CD4-positive, alpha-beta T cell treated with Interleukin-17A for 4 hours (primary cell): ENCODE data around the gene GOLGA6L7.
"Not testable (repeated sequence)": the region's sequence is repeated elsewhere in the genome, so short reads cannot be mapped to it uniquely, and the experiment has no call there.

ENCODE experiments used
- DNase-seq: peaks from one replicate; pipeline ENCODE4 v3.0.0-alpha.2; 2020; ENCODE audit warnings: mixed read lengths

Gene GOLGA6L7, protein sequence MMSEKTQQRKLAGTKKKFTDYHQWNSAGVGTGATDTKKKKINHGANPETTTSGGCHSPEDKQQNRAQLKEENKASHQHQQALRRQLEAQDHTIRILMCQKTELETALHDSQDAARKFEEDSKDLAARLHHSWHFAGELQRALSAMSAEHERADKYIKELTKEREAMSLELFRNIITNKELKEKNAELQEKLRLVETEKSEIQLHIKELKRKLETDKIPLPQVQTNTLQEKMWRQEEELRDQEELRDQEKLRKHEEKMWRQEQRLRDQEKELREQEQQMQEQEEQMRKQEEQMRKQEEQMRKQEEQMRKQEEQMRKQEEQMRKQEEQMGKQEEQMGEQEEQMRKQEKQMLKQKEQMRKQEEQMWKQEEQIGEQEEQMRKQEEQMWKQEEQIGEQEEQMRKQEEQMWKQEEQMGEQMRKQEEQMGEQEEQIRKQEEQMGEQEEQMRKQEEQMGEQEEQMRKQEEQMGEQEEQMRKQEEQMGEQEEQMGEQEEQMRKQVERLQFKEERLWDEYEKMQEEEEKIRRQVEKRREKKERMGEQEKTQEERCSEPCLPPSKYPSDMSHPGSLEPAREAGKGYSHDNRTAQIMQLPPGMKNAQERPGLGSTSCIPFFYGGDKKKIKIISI

DNA sequence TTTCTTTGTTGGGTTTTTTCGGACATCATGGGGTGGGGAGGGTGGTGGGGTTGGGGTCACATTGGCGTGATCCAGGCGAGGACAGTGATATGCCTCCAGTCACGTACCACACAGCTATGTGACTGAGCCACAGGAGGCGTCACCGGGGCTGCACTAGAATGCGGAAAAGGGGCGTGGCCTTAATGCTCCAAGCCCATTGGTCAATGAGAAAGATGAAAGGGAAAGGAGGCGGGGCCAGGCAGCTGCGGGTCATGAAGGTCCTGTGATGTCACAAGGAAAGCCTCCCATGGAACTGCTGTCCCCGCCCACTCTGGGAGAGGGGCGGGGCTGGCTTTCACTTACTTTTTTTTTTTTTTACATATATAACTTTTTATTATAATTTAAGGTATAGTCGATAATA lies at the start of gene GOLGA6L7:
Gene GOLGA6L7, minus strand, starts transcription at position 124 of the 400 bp plus-strand sequence. Its CDS starts 95 bp downstream, at position 29.
- DNase-seq: not testable (repeated sequence)

DNA sequence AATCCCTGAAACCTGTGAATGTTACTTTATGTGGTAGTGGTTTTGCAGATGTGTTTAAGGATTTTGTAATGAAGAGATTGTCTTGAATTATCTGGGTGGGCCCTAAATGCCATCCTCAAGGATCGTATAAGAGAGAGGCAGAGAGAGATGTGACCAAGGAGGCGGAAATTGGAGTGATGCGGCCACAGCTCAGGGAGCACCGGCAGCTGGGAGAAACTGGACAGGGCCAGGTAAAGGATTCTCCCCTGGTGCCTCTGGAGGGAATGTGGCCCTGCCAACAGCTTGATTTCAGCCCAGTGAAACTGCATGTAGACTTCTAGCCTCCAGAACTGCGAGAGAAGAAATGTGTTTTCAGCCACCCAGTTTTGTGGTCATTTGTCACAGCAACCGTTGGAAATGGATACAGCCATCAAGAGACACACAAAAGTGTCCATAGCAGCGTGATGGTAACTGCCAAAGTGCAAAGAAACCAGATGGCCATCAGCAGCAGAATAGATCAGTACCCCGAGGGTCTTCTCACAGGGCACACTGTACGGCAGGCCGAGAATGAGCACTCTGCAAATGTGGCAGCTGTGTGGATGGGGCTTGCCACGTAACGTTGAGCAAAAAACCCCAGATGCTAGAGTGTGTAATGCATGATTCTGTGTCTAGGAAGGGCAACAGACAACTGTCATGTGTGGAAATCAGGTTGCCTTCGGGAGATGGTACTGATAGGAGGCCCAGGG lies 49.6 kb upstream of the GOLGA6L7 start:
- DNase-seq: no peak

- DNase-seq: no peak
Observed at GRCh38 chr15:28896951-28897350, 48.5 kb upstream of the GOLGA6L7 start.

DNA sequence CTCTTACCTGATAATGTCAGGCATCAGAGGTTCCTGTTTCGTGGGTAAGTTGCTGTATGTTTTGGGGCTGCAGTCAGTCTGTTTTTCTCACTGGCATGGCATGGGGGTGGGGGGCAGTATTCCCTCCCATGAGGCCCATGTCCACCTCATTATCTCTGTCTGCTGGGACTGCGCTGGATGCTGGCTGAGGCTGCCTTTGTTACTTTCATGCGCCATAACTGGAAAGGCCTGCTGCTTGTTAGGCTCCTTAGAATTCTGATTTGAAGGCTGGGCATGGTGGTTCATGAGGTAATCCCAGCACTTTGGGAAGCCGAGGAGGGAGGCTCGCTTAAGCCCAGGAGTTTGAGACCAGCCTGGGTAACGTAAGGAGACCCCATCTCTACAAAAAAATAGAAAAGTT lies 47.1 kb upstream of the GOLGA6L7 start:
- DNase-seq: no peak

DNA sequence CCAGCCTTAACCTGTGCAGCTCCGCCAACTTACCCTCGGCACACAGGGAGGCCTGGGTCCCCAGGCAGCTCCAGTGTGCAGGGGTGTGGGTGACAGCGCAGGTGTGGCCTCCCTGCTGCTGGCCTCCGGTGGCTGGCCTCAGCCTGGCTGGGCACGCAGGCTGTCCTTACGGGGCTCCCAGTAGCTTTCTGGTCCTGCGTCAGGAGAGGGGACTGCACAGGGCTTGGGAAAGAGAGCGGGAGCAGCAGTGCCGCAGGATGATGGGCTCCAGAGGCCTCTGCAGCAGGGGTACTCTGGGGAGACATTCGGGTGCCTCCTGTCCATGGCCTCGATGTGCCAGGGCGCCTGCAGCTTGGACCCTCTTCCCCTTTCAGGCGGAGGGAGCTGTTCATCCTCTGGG lies 46.7 kb upstream of the GOLGA6L7 start:
- DNase-seq: no peak

DNA sequence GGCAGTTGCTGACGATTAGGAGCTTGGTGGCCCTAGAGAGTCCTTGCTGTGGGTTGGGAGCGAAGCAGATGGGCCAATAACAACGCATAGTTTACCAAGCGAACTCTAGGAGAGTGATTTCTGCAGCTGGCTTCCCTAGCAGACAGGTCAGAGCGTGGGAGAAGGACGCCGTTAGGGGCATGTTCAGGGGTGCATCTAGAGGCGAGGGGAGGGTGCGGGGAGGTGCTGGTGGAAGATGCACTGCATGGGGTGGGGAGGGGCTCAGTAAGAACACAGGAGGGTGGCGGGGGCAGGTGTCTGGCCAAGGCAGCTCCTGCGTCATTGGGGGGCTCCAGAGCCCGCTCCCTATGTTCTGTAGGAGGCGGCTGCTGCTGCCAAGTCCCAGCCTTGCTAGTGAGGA lies 46.2 kb upstream of the GOLGA6L7 start:
- DNase-seq: no peak

DNA sequence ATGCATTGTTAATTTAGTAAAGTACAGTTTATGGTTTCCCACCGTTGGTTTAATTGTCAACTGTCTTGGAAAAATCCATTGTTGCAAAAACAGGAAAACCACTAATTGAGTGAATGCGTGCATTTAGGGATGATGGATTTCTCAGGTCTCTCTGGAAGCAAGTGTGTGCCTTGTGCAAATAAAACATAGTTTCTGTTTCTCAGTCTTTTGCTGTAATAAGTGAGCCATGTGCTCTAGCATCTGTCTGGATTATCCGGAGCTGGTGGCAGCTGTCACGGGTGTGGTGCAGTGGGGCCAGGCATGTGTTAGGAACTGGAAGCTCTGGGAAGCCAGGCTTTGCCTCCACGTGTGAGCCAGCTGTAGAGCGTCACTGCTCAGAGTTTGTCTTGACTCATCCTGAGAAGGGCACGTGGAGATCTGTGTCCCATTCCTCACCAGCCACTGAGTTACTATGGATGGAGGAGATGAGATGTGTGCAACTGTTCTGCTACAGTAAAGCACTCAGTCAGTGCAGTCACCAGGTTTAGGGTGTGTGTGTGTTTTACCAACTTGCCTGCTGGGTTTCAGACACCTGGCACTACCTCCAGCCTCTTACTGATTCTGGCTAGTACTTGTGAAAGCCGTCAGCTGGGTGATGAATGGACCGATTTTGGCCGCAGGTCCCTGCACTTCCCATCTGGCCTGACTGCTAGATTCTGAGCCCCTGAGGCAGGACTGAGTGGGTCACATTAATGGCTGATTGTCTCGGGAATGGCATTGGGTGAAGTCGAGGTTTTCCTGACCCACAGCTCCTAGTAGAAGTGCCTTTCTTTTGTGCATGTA lies 44.6 kb upstream of the GOLGA6L7 start:
- DNase-seq: no peak

GRCh38 chr15:28891588-28891987 lies 43.1 kb upstream of the GOLGA6L7 start:
- no peak for DNase-seq

DNA sequence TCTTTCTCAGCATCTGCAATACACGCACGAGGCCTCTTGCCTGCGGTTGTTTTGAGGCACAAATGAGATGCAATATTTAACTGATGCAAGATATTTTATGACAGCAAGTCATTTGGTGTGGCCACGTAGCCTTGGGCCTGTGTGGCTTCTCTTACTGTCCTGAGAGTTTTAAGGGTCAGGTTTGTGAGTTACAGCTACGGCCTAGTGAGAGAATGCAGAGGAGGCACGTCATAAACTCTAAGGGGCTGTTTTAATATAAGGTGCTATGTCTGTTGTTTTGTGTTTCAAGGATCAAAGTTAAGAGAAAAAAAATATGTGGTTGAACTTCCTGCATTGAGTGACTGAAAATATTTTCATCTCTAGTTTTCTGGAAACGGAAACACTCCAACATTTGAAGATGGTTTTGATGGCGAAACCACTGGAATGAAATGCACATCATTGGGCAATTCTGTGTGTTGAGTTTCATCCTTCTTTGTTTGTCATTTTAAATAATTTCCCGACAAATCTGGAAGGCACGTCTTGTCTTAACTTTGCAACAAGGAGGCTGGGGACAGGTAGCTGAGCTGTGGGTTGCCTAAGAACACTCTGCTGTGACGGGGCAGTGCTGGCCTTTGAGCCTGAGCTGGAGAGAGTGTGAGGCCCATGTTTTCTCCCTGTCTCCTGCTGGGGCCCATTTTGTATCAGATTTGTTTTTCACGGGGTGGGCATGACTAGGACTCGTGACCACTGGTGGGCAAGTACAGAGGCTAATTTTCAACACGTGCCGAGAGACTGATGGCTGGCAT lies 42.5 kb upstream of the GOLGA6L7 start:
- DNase-seq: peak; percentile 37

DNA sequence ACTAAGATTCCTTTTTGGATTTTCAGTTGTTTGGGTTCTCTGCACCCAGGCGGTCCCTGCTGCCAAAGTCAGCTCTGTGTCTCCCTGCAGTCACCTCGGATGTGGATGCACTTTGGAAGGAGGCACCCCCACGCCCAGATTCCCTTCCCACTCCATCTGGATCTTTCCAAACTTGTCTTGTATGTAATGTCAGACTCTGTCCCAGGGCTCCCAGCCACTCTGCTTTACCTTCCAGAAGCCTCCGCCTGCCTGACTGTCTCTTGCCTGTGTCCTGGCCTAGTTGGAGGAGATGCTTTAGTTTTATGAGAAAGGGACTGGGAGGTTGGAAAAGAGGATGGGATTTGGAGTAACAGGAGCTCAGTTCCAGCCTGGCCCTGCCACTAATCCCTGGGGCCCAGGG lies 41.8 kb upstream of the GOLGA6L7 start:
- DNase-seq: not testable (repeated sequence)

DNA sequence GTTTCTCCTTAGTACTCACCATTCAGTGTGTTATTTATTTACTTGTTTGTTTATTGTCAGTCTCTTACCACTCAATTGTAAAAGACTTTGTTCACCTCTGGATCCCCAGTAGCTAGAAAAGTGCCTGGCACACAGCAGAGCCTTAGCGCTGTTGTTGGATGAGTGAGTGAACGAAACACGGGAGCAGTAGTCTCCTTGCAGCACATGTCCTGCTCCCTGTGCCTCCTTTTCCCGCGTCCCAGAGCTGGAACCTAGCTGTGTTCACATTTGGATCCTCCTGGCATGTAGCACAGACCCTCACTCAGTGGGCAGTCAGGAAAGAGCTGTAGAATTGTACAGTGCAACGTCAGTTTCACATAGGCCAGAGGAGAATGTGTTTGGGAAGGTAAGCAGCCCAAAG lies 41.4 kb upstream of the GOLGA6L7 start:
- not testable (repeated sequence) for DNase-seq

DNA sequence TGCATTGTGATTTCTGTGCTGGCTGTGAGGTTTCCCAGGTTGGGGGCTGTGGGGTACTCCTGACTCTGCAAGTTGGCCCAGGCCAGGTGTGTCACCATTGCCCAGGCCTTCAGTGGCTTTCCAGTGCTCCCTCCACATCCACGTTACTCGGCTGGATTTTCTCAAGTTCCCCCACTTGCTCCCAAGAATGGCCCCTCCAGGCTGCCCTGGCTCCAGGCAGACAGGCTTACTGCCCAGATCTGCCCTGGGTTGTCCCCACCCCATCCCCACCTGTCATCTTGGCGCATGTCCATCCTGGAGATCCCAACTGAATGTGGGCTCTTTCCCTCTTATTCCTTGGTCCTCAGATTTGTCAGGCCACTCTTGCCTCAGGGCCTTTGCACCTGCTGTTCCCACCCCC lies 40.9 kb upstream of the GOLGA6L7 start:
- no peak for DNase-seq

- DNase-seq: no peak
Observed at GRCh38 chr15:28888900-28889299, 40.5 kb upstream of the GOLGA6L7 start.

- DNase-seq: no peak
Observed at GRCh38 chr15:28888302-28888894, 40.0 kb upstream of the GOLGA6L7 start.

DNA sequence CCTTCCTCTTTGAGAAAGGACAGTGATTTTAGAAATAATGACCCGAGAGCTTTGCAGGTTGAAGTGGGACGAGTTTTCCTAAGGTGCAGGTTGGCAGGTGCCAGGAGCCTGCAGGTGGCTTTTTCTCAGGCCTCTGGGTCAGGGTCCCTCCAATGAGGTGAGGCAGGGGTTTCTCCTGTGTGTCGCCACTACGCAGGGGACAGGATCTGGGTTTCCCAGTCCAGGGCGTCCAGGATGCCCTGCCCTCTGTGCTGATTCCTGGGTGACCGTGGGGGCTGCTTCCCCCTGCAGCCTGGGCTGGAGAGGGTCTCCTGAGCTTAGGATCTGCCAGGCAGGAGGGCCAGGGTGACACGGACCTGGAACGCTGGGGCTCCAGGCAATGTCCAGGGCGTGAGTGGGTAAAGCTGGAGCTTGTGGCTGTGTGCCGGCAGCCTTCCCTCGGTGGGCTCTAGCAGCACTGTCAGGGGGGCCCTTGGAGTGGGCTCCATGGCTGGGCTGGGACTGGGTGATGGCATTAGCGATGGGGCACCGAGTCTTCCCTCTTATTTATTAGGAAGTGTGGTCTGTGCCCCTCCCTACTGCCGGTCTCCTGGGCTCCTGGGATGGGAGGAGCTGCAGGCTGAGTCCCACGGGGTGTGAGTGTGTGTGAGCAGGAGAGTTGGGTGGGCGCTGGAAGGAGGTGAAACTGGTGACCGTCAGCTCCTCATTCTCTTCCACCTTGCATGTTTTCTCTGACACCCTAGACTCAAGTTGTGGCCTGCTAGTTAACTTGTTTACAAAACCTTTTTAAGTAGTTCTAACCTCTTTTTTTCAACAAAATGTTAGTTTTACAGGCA lies 39.1 kb upstream of the GOLGA6L7 start:
- DNase-seq: no peak

DNA sequence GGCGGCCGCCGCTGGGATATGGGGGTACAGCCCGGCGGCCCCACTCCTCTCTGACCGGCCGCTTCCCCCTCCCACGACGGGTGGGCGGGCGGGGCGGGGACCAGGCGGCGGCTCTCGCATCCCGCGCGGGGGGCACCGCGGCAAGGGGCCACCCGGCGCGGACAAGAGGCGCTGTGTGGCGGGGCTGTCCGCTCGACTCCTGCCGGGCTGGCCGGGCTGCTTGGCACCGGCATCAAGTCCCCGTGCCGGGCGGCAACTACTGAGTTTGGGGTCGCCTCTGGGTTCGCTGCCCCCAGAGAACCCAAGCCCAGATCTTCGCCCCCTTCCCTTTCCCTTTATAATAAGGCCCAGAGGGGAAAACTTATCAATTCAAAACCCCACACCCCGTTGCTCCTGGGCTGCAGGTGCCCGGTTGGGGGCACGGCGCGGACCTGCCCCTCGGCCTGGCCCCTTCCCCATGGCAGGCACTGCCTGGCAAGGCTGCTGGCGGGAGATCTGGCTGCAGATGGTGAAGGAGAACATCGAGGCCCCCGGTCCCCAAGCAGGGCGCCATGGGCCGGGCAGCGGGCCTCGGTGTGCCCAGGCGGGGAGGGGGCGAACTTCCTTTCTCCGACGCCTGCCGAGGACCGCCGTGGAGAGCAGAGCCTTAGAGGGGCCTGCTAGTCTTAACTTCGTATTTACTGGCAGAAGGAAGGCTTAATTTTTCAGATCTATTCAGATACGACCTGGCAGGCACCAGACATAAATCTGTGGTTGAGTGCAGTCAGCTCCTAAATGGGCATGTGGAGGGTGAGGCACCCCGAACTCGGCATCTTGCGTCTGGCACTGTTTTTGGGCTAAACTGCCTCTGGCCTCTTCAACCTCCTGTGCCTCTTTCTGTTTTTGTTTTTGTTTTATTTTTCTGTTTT lies 38.2 kb upstream of the GOLGA6L7 start:
- peak; percentile 46 for DNase-seq

- DNase-seq: peak; percentile 70
Observed at GRCh38 chr15:28885630-28886430, 37.4 kb upstream of the GOLGA6L7 start, which contains the start of gene APBA2. Gene APBA2 (plus strand): TSS chr15:28885974. CDS start chr15:29053885, 167,911 bp downstream.

GRCh38 chr15:28885128-28885629 lies 36.7 kb upstream of the GOLGA6L7 start:
- no peak for DNase-seq
